ENCODE data around the gene TRIO. TPM values are rescaled to one million over a fixed set of nuclear protein-coding genes. Genes with fewer than 3 reads are reported as not detected.

TRIO gene
- total RNA-seq, 1 donor from 2014 or later = 34.9 TPM

DNA sequence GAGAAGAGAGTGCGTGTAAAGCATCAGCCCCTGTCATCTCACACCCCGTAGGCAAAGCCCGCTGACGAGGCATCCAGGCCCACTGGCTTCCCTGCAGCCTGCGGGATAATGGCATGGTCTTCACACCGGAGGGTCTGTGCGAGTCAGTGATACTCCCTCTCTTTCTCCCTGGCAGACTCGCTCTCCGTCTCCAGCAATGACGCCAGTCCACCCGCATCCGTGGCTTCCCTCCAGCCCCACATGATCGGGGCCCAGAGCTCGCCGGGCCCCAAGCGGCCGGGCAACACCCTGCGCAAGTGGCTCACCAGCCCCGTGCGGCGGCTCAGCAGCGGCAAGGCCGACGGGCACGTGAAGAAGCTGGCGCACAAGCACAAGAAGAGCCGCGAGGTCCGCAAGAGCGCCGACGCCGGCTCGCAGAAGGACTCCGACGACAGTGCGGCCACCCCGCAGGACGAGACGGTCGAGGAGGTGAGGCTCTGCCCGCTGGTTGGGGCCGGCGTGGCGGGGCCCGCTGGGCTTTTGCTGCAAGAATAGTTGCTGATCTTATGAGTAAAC lies 317.8 kb downstream of the TRIO start:
- ATAC-seq = no peak

GRCh38 chr5:14462681-14463080 lies 319.5 kb downstream of the TRIO start:
- no peak for ATAC-seq
- no peak for DNase-seq (ENCODE audit: low spot score)

More for the DNA sequence above, 317.8 kb downstream of the TRIO start:
- DNase-seq (ENCODE audit: low spot score) = no peak

DNA sequence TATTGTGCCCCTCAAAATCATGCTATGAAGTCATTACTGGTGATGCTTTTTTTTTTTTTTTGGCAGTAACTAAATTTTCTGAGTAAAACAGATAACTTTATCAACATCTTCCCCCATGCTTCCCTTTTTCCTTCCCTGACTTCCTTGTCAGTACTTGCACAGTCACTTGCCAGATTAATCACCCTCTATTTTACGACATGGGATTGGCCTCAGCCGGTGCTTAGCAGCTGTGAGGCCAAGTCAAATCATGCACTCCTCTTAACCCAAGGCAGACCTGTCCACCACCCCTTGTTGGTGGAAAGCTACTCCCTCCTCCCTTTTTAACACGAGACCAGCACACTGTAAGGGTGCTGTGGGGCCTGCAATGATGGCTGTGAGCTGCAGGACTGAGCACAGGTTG lies 320.5 kb downstream of the TRIO start:
- no peak for DNase-seq (ENCODE audit: low spot score)
- ATAC-seq = no peak

DNA sequence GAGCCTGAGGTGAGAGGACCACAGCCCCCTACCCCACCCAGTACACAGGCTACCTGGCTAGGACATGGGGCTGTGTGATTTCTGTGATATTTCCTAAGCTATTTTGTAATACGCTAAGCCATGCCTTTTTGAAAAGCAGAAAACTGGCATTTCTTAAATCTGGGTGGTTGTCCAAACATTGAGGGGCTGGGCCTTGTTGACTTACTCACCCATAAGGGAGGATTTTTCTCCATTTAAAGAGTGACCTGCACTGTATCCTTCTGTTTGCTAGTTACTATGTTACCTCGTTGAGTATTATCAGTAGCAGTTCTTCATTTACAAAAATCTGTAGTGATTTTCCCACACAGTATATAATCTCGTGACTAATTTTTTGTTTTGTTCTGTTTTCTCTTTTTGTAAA lies 321.0 kb downstream of the TRIO start:
- ATAC-seq (no peak), DNase-seq (ENCODE audit: low spot score) (no peak)

DNA sequence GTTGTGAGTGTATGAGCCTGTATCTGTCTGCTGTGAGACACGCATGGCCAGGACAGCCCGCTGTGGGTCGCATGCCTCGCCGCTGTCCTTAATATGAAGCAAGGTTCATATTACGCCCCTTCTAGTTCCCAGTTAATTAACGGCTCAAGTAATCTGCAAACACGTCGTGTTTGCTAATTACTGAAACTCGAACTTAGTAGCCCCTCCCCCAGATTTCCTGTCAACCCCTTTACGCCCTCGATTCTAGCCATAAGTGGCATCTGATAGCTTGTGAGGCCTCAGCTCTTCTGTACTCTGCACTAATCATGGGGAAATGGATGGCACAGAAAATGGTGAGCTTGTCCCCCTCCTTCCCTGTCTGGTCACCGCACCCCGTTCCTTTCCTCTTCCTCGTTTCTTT lies 321.5 kb downstream of the TRIO start:
- DNase-seq (ENCODE audit: low spot score) (no peak), ATAC-seq (no peak)

GRCh38 chr5:14465116-14465515 lies 322.0 kb downstream of the TRIO start:
- DNase-seq (ENCODE audit: low spot score) (no peak), ATAC-seq (no peak)

GRCh38 chr5:14465776-14466175 lies 322.6 kb downstream of the TRIO start:
- no peak for ATAC-seq

GRCh38 chr5:14467251-14467650 lies 324.1 kb downstream of the TRIO start:
- ATAC-seq (no peak), DNase-seq (ENCODE audit: low spot score) (no peak)

More at GRCh38 chr5:14465776-14466175, 322.6 kb downstream of the TRIO start:
- DNase-seq (ENCODE audit: low spot score) = no peak

GRCh38 chr5:14467886-14468285 lies 324.7 kb downstream of the TRIO start:
- no peak for DNase-seq (ENCODE audit: low spot score)
- ATAC-seq = no peak

GRCh38 chr5:14469551-14470377 lies 326.6 kb downstream of the TRIO start:
- DNase-seq (ENCODE audit: low spot score) (no peak), ATAC-seq (no peak)

DNA sequence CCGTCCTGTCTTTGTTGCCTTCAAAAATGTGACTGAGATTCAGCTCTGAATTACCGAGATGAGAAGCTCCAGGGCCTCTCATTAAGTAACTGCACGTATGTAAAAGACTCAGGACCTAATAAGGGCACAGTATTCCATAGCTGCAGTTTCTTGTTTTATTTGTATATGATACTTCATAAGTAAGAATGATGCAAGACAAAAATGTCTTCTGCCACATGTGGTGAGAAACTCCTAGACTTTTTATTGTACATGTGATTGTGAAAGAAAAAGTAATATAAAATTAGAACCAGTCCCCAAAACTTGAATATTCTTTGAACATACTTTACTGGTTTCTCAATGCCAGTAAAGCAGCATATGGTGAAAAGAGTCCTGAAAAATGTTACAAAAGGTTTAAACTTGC lies 328.4 kb downstream of the TRIO start:
- ATAC-seq (no peak), DNase-seq (ENCODE audit: low spot score) (no peak)

GRCh38 chr5:14472986-14473567 lies 329.9 kb downstream of the TRIO start:
- DNase-seq (ENCODE audit: low spot score) = no peak
- ATAC-seq = no peak

- DNase-seq (ENCODE audit: low spot score) (no peak), ATAC-seq (no peak)
Observed at GRCh38 chr5:14475045-14475444, 331.9 kb downstream of the TRIO start.

DNA sequence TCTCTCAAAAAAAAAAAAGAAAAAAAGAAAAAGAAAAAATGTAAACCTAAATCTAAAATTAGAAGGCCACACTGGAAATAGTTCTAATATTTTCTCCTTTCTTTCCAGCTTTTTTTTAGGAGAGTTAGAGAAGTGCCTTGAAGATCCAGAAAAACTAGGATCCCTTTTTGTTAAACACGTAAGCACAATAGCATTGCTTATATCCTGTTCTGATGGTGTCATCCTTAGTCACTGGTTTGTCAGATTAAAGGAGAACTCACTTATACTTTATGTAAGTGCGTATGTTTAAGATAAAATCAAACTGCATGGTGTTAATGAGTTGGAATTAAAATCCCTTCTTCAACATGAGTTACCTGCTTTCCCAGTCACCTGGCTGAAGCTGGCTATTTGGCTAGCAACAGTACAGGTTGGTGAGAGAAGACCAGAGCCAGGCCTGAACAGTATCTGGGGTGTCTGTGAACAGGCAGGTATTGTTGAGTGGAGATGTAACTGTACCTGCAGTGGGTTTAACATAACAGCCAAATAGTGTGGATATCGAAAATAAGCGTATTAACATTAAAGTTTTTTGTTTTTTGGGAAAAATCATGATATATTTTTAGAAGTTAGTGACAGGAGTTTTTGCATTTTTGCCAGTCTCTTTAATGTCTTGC lies 333.8 kb downstream of the TRIO start:
- ATAC-seq = no peak
- DNase-seq (ENCODE audit: low spot score) = no peak

DNA sequence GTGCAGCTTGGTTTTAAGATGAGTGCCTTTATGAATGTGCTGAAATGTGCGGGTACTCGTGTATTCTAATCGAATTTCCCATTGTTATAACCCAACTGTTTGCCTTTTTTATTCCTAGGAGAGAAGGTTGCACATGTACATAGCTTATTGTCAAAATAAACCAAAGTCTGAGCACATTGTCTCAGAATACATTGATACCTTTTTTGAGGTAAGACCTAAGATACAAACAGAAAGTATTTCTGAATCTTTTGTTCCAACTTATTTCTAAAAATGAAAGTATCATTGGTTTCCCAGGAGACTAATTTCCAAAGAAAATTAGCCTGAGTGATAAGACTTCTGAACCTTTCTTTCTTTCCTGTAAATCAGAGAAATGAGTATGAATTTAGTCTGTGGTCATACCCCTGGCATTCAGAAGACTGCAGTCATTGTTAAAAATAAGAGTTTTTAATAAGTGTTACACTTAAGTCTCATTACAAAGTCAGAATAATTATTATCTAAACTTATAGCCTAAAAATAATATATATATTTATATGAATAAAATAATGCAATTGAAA lies 336.1 kb downstream of the TRIO start:
- ATAC-seq = no peak
- no peak for DNase-seq (ENCODE audit: low spot score)

DNA sequence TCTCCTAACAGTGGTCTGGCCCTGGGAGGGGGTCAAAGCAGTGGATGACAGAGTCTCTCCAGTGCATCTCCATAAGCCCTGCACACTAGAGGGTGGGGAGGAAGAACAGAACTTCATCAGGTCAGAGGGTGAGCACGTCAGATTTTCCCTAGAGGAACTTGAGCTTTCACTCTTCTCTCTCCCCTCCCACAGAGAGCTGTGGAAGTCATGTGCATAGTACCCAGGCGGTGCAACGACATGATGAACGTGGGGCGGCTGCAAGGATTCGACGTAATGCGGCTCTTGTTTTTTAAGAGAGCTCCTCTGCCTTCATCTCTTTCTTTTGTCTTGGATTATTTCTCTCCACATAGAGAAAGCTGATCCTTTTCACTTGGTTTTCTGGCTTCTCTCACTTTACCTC lies 338.2 kb downstream of the TRIO start:
- ATAC-seq (no peak), DNase-seq (ENCODE audit: low spot score) (no peak)

DNA sequence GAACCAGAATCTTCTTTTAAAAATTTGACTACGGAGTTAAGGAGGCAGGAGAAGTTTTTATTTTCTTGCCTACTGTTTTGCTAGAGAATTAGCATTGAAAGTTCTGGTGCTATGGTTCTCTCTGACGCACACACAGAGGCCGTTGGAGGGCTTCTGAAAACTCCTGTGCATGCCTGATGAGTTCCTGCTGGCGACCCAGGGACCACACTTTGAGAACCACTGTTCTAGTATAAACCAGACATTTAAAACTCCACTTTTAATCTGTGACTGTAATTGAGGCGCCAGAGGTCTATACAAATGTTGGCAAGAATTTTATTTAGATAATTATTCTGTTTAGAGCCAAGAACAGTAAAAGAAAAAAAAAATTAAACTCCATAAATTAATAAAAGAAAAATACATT lies 338.9 kb downstream of the TRIO start:
- ATAC-seq = no peak

GRCh38 chr5:14483504-14484157 lies 340.5 kb downstream of the TRIO start:
- peak; percentile 10 for ATAC-seq

More for the DNA sequence above, 338.9 kb downstream of the TRIO start:
- DNase-seq (ENCODE audit: low spot score) = no peak

DNA sequence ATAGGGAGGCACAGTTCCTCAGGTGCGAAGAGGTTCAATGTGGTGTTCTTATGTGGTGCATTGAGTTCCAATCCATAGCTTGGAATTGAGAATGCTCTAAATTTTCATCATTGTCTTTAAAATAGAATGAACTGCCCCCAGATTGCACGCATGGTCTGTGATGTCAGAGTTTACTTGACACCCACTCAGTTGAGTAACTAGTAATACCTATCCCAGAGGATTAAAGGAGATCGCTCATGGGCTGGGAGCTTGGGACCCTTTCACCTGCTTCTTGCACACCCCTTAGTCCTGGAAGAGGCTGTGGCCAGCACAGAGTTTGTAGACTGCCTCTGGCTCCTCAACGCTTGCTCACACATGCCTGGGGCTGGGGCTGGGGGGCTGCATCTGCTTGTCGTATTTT lies 343.3 kb downstream of the TRIO start:
- DNase-seq (ENCODE audit: low spot score) = no peak
- no peak for ATAC-seq

More at GRCh38 chr5:14483504-14484157, 340.5 kb downstream of the TRIO start:
- no peak for DNase-seq (ENCODE audit: low spot score)

DNA sequence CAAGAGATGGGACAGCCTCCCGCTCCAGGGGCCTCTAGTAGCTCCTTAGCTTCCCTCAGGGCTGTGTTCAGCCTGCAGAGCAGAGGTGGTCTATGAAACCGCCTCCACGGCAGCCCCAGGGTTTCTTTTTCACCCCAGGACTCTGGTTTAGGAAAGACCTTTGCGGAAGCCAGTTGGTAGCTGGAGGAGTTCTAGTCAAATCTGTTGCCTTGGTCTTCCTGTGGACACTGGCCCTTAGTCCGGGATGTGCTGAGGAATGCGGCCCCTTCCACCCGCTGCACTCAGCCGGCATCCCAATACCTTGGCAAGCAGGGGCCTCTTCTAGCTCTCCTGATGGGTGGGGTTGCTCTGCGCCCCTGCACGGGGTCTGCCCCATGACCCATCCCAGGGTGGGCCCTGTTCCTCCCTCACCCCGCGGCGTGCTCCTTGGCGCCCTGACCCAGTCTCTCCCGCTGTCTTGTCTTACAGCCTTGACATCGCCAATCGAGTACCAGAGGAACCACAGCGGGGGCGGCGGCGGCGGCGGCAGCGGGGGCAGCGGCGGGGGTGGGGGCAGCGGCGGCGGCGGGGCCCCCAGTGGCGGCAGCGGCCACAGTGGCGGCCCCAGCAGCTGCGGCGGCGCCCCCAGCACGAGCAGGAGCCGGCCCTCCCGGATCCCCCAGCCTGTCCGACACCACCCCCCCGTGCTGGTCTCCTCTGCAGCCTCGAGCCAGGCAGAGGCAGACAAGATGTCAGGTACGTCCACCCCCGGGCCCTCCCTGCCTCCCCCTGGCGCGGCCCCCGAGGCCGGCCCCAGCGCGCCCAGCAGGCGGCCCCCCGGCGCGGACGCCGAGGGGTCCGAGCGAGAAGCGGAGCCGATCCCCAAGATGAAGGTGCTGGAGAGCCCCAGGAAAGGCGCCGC lies 344.1 kb downstream of the TRIO start:
- ATAC-seq (no peak), DNase-seq (ENCODE audit: low spot score) (no peak)
